H1 (cell line): ENCODE data around the gene ZCCHC3. TPM values are rescaled to one million over a fixed set of nuclear protein-coding genes. Genes with fewer than 3 reads are reported as not detected.

ENCODE experiments used
- E2F6 ChIP-seq: IDR thresholded peaks from 2 replicates; pipeline ENCODE4 v1.6.1; 2012; ENCODE audit warnings: inconsistent platforms
- EGR1 ChIP-seq: IDR thresholded peaks from 2 replicates; pipeline ENCODE4 v1.6.1; 2011; ENCODE audit warnings: low read depth, low read length, borderline replicate concordance
- HDAC2 ChIP-seq, 2 experiments: fragments of 300-600 bp in 1 of 2; sonication (generic) in 1 of 2; IDR thresholded peaks; 2 replicates each; pipeline ENCODE4 v1.6.1; 2011 to 2012; ENCODE audit warnings: low read depth in 2 of 2, low read length in 2 of 2, mild to moderate bottlenecking in 2 of 2, moderate library complexity in 2 of 2, borderline replicate concordance in 1 of 2, inconsistent platforms in 1 of 2
- POU5F1 ChIP-seq: IDR thresholded peaks from 2 replicates; pipeline ENCODE4 v1.6.1; 2011; ENCODE audit warnings: low read depth, mild to moderate bottlenecking, low read length, moderate library complexity
- RFX5 ChIP-seq: IDR thresholded peaks from 2 replicates; pipeline ENCODE4 v1.6.1; 2011; ENCODE audit warnings: low read depth, low read length, improper control_type of control experiment, borderline replicate concordance
- RNF2 ChIP-seq: fragments of 200-900, 300-1000 bp; sonication (generic); IDR thresholded peaks from 2 replicates; pipeline ENCODE4 v1.7.1; 2016; ENCODE audit warnings: borderline replicate concordance, low read depth, mild to moderate bottlenecking, antibody characterized with exemption, low read length; ENCODE audit not compliant: poor library complexity, severe bottlenecking; ENCODE audit errors: missing control alignments
- SIRT6 ChIP-seq: IDR thresholded peaks from one replicate; pipeline ENCODE4 v1.7.1; 2012; ENCODE audit warnings: low read length, inconsistent platforms
- TCF12 ChIP-seq: IDR thresholded peaks from 2 replicates; pipeline ENCODE4 v1.6.1; 2011; ENCODE audit warnings: low read depth, mild to moderate bottlenecking, low read length
- polyA plus RNA-seq, 7 experiments: library from polyadenylated mRNA; depleted of rRNA in 3 of 7; stranded (reverse) in 5 of 7; unstranded in 2 of 7; fragments of >200 nt in 5 of 7; fragments of 200-250 nt in 2 of 7; gene quantifications; 1 replicate in 5 of 7; 2 replicates in 1 of 7; 4 replicates in 1 of 7; pipeline versions ENCODE4 v1.2.1 to v1.2.3, GENCODE V29; 2011 to 2013; ENCODE audit warnings: missing spikeins in 2 of 7, mixed read lengths in 2 of 7
- total RNA-seq: library from RNA; stranded (reverse); fragmentation: NEBNext Ultra II Directional; extraction: Animal tissue kit (Norgen Biotek cat#: 25700); gene quantifications from 2 replicates; pipeline ENCODE4 v1.2.1, GENCODE V29; 2021

The ZCCHC3 gene
- total and polyA plus RNA-seq, 2 of the 8 experiments (the other 6 are each of a cell fraction or from before 2014, with no cell fraction given), result 33.7 to 52.4 TPM

DNA sequence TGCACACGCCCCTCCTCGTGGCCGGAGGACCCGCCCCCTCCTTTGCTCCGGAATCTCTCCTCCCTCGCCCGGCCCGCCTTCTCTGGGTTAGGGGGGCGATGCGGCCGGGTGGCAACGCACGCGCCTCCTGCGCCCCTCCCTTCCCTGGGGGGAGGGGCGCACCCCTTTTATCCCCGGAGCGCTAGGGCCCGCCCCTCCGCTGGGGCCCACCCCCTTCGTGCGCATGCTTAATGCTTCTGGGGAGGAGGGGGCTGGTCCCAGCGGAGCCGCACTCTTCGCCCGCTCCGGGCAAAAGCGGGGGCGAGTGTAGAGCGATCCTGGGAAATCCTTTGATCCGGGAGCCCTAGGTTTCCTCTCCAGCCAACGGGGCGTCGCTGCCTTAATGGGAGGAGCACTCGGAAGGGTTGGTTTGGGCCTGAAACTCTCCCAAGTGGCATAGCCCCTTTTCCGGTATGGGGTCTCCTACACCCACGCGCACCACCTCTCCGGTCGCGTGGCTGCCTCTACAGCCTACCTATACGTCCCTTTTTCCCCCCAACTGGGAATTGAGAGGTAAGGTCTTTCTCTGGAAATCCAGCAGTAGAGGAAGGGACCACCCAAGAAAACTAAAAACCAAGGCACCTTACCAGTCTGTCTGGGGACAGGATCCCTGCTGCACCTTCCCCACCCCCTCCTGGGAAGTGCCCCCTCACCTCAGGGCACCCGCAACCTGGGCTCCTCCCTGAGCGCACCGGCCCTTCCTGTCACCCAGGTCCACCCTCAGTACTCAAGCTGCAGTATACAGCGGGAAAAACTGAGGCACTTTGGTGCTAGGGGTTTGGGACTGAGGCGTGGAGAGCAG, 30.0 kb downstream of the ZCCHC3 start (continued):
- TF ChIP-seq HDAC2 (IDR thresholded peaks at IDR 0.05; ENCODE audit: borderline replicate concordance in 1 of 2, low read depth in 2 of 2, low read length in 2 of 2) (0 out of 4 replicates have a peak, but pooled peaks of 1 of the 2 experiments have one; percentile 53), E2F6 (peak; percentile 28; the same call in 1 of the 2 replicates), EGR1 (peak; percentile 97), RFX5 (peak; percentile 60), TCF12 (no peak), RNF2 (no peak), SIRT6 (no peak), POU5F1 (no peak)
- TF ChIP-seq, all 59 proteins: peak for 15
